A673 (cell line): ENCODE measurements around the gene KCTD2. TPM values are rescaled to one million over a fixed set of nuclear protein-coding genes. Genes with fewer than 3 reads are reported as not detected.
A peak's percentile ranks its signal among the peaks of the same experiment; 100 is the strongest.

Experiments used
- BruUV-seq: library from RNA; stranded (reverse); fragments of 400-500 nt; replicated peaks from 2 replicates; lab custom pipeline; 2021; lab: Mats Ljungman, UMichigan
- CTCF ChIA-PET: fragments of 300-600 bp; sonication (Branson Sonifier 250); formaldehyde crosslinking; loops from one replicate; lab custom pipeline; 2022; ENCODE audit warnings: antibody characterized with exemption; lab: Charles Lee
- POLR2A ChIA-PET: fragments of 300-600 bp; sonication (Branson Sonifier 250); formaldehyde crosslinking; loops from one replicate; lab custom pipeline; 2022; ENCODE audit warnings: antibody characterized with exemption; ENCODE audit not compliant: low non-redundant PET; lab: Charles Lee
- DNase-seq: peaks from one replicate; pipeline ENCODE4 v3.0.0-alpha.2; 2015; ENCODE audit warnings: low spot score
- H3K27ac ChIP-seq: fragments of 200-600 bp; sonication (generic); 2 replicates; pipeline ENCODE4 v1.5.1; 2016; ENCODE audit warnings: mixed run types, low read depth, mild to moderate bottlenecking, mixed read lengths, antibody characterized with exemption, low read length; ENCODE audit not compliant: poor library complexity, severe bottlenecking
- H3K27me3 ChIP-seq: fragments of 200-600 bp; sonication (generic); replicated peaks from 2 replicates; pipeline ENCODE4 v1.6.1; 2017; ENCODE audit warnings: mixed run types, low read depth, mild to moderate bottlenecking, mixed read lengths, antibody characterized with exemption, low read length; ENCODE audit not compliant: insufficient read depth, poor library complexity
- H3K36me3 ChIP-seq: fragments of 200-600 bp; sonication (generic); 2 replicates; pipeline ENCODE4 v1.6.1; 2016; ENCODE audit warnings: mixed run types, mild to moderate bottlenecking, mixed read lengths, antibody characterized with exemption, low read length; ENCODE audit not compliant: insufficient read depth, poor library complexity, severe bottlenecking
- H3K4me1 ChIP-seq: fragments of 200-600 bp; sonication (generic); 2 replicates; pipeline ENCODE4 v1.6.1; 2017; ENCODE audit warnings: mixed run types, mild to moderate bottlenecking, mixed read lengths, antibody characterized with exemption, low read length; ENCODE audit not compliant: insufficient read depth, poor library complexity, severe bottlenecking
- H3K4me3 ChIP-seq: fragments of 200-600 bp; sonication (generic); 2 replicates; pipeline ENCODE4 v1.5.1; 2016; ENCODE audit warnings: low read depth, mixed run types, mild to moderate bottlenecking, mixed read lengths, low read length; ENCODE audit not compliant: poor library complexity, severe bottlenecking
- H3K9me3 ChIP-seq: fragments of 200-600 bp; sonication (generic); 2 replicates; pipeline ENCODE4 v1.6.1; 2016; ENCODE audit warnings: mixed run types, low read depth, mild to moderate bottlenecking, mixed read lengths, antibody characterized with exemption, low read length; ENCODE audit not compliant: poor library complexity, severe bottlenecking
- EZH2 ChIP-seq: fragments of 200-600 bp; sonication (generic); IDR thresholded peaks from 2 replicates; pipeline ENCODE4 v1.6.1; 2017; ENCODE audit warnings: borderline replicate concordance, low read depth, mild to moderate bottlenecking, mixed read lengths, antibody characterized with exemption, low read length; ENCODE audit not compliant: poor library complexity, severe bottlenecking
- intact Hi-C: fragments of 100-400 bp; cut with micrococcal nuclease; formaldehyde crosslinking; loops from one replicate; pipeline ENCODE4 v1.10.0; 2022; ENCODE audit not compliant: unreplicated experiment
- total RNA-seq: library from RNA; stranded (reverse); gene quantifications from 2 replicates; pipeline ENCODE4 v1.2.3, GENCODE V29; 2021
- TF ChIP-seq, protein P1 (sequence below): fragments of 300-800, 200-600 bp; sonication (generic); conservative IDR thresholded peaks from 2 replicates; pipeline ENCODE4 v1.5.1; 2017; ENCODE audit warnings: low read depth, mild to moderate bottlenecking, antibody characterized with exemption, low read length, moderate library complexity, mixed read lengths

KCTD2 gene
- total RNA-seq, 1 experiment from 2014 or later = 25.6 TPM

DNA sequence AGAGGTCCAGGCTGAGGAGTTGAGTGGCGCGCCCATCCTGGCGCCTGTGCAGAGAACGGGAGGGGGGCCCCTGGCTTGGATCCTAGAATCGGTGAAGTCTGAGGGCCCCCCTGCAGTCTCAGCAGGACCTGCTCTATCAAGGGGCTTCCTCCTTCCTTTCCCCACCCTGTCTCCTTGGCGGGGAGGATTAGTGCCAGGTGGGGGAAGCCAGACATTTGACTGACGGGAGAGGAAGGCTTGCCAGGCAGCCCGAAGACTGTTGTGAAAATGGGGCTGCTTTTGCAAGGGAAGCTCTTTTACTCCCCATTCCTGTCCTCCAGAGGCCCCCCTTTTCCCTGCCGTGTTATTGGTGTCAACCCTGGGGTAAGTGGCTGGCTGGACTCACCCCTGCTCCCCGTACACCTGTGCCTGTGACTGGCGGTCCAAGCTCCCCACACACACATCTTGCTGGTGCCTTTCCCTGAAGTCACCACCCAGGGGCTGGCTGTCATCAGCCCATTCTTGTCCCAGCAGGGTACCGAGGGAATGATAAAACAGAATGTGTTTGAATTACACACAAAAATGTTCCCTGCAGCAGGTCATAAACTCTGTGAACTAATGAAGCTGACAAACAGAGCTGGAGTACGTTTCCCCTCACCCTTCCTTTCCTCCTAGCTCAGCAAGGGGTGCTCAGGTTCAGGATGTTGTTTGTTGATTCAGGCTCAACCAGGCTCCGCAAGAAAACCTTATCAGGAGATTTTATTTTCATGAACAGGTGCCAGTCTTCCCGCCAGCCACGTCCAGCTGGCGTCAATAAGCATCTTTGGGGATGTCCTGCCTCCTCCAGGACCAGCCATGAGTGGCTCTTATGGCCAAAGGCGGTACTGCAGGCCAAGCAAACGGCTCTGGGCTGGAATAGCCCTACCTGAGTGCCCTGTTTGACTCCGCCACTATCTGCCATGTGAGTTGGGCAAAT is 58.4 kb downstream of the KCTD2 start:
- Histone ChIP-seq H3K4me1 (peaks cover 10% of the 10 kb centered on the region), H3K4me3 (no peak overlapping the region), H3K36me3 (no peaks in the 10 kb centered on the region), H3K9me3 (no peaks in the 10 kb centered on the region), H3K27me3 (no peaks in the 10 kb centered on the region), H3K27ac (no peak overlapping the region)
- peak; percentile 45 for DNase-seq
- intact Hi-C loops = no loop called here
- CTCF ChIA-PET = interaction anchor here (0.6 to 3.4 kb wide), 2 partner anchors 9 to 336 kb away, joined by 3 to 11 read pairs; no protein-coding TSS in a partner anchor
- POLR2A ChIA-PET = no interaction called here
- TF ChIP-seq EZH2 = no peak
- TF ChIP-seq, protein P1, sequence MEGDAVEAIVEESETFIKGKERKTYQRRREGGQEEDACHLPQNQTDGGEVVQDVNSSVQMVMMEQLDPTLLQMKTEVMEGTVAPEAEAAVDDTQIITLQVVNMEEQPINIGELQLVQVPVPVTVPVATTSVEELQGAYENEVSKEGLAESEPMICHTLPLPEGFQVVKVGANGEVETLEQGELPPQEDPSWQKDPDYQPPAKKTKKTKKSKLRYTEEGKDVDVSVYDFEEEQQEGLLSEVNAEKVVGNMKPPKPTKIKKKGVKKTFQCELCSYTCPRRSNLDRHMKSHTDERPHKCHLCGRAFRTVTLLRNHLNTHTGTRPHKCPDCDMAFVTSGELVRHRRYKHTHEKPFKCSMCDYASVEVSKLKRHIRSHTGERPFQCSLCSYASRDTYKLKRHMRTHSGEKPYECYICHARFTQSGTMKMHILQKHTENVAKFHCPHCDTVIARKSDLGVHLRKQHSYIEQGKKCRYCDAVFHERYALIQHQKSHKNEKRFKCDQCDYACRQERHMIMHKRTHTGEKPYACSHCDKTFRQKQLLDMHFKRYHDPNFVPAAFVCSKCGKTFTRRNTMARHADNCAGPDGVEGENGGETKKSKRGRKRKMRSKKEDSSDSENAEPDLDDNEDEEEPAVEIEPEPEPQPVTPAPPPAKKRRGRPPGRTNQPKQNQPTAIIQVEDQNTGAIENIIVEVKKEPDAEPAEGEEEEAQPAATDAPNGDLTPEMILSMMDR = peak; percentile 63
- no TSS peak for BruUV-seq

DNA sequence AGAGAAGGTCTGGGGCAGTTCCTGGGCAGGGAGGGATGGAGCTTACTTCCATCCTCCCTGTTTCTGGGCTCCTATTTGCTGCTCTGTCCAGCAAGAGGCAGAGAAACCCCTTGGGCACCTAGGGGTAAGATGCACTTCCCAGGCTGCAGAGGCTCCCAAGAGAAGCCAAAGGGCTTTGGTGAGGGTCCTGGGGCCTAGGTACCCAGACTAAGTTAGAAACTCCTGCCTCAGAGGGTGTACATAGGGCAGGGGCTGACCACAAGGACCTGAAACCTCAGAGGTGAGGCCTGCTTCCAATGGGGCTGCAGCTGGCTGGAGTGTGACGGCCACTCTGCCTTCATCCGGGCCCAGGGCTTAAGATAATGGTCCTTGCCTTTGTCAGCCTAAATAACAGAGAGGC is 61.2 kb downstream of the KCTD2 start:
- Histone ChIP-seq H3K4me3 (no peak overlapping the region), H3K36me3 (no peaks in the 10 kb centered on the region), H3K27me3 (no peaks in the 10 kb centered on the region), H3K27ac (no peak overlapping the region), H3K9me3 (no peaks in the 10 kb centered on the region), H3K4me1 (peaks cover 10% of the 10 kb centered on the region)
- TF ChIP-seq, protein P1 = no peak
- TF ChIP-seq EZH2 = no peak
- no TSS peak for BruUV-seq
- intact Hi-C loops = no loop called here
- DNase-seq = no peak
- ChIA-PET CTCF (no interaction called here), POLR2A (no interaction called here)

DNA sequence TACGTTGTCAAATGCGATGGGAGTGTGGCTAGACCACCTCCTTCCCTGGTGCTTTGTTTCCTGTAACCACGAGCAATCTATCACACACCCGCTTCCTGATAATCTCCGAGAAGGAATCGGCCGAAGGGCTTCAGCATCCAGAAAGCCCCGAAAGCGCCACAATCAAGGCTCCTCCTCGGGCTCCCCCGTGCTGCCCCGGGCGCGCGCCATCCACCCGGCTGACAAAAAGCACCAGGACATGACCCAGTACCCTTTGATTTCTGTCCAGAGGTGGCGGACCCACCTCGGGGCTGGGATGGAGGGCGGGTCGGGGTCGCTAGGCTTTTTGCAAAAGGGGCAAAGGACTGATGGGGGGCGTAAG is 62.0 kb downstream of the KCTD2 start:
- ChIA-PET CTCF (interaction anchor here (0.9 kb wide), 1 partner anchor 132 kb away, joined by 3 read pairs; no protein-coding TSS in a partner anchor), POLR2A (no interaction called here)
- DNase-seq = no peak
- no peaks in the 10 kb centered on the region for H3K27me3 ChIP-seq
- TF ChIP-seq EZH2 = no peak
- TF ChIP-seq, protein P1 = no peak
- peak overlapping the region; percentile 74 for H3K4me3 ChIP-seq
- H3K27ac ChIP-seq = no peak overlapping the region
- BruUV-seq = no TSS peak
- intact Hi-C loops = no loop called here
- no peaks in the 10 kb centered on the region for H3K9me3 ChIP-seq
- no peaks in the 10 kb centered on the region for H3K36me3 ChIP-seq
- H3K4me1 ChIP-seq = peaks cover 10% of the 10 kb centered on the region
